A549 (cell line): ENCODE measurements around the gene FAM174C. TPM values are rescaled to one million over a fixed set of nuclear protein-coding genes. Genes with fewer than 3 reads are reported as not detected.

Source experiments
- ATAC-seq, 2 experiments: fragments of 200-7000 bp in 1 of 2; fragments of >200 bp in 1 of 2; cut with Nextera tagmentation in 1 of 2; cut with Tn5 transposase in 1 of 2; 3 replicates each; pipeline versions ENCODE4 v1.8.0 to v1.9.1; 2018 to 2020; ENCODE audit warnings: mild to moderate bottlenecking in 1 of 2, moderate library complexity in 1 of 2
- CTCF ChIA-PET: fragments of 300-600 bp; sonication (Branson Sonifier 250); formaldehyde crosslinking; extraction: SDS; loops from one replicate; lab custom pipeline; 2021; ENCODE audit warnings: antibody characterized with exemption, inconsistent platforms; lab: Yijun Ruan, JAX
- POLR2A ChIA-PET: fragments of 350-600 bp; formaldehyde crosslinking; extraction: SDS; loops from one replicate; lab custom pipeline; 2021; ENCODE audit warnings: antibody characterized with exemption, inconsistent platforms; lab: Yijun Ruan, JAX
- DNase-seq, 2 experiments: peaks; one replicate each; pipeline versions ENCODE4 v3.0.0 to v3.0.0-alpha.2; 2011 to 2016; ENCODE audit warnings: low read depth in 1 of 2, low spot score in 1 of 2
- FAIRE-seq: peaks from 2 replicates; lab custom pipeline; 2011; peaks lifted over from hg19 to GRCh38; lab: Jason Lieb, UNC
- H3K27ac ChIP-seq, 2 experiments: fragments of >200 bp; sonication (Bioruptor Twin); formaldehyde crosslinking; 3 replicates each; pipeline ENCODE4 v1.5.1; 2016 to 2017
- H3K4me1 ChIP-seq: fragments of >200 bp; sonication (Bioruptor Twin); formaldehyde crosslinking; 3 replicates; pipeline ENCODE4 v1.6.1; 2016
- H3K4me2 ChIP-seq: fragments of >200 bp; sonication (Bioruptor Twin); formaldehyde crosslinking; 3 replicates; pipeline ENCODE4 v1.6.1; 2016
- H3K4me3 ChIP-seq: fragments of >200 bp; sonication (Bioruptor Twin); formaldehyde crosslinking; 3 replicates; pipeline ENCODE4 v1.5.1; 2016
- H3K9me3 ChIP-seq: fragments of >200 bp; sonication (Bioruptor Twin); formaldehyde crosslinking; 3 replicates; pipeline ENCODE4 v1.6.1; 2016
- BHLHE40 ChIP-seq: IDR thresholded peaks from 2 replicates; pipeline ENCODE4 v1.6.1; 2012; ENCODE audit warnings: low read depth, low read length, inconsistent platforms
- CHD2 ChIP-seq: fragments of 150-350 bp; IDR thresholded peaks from 2 replicates; pipeline ENCODE4 v1.6.1; 2014; ENCODE audit warnings: low read length; ENCODE audit not compliant: partially characterized antibody
- ELK1 ChIP-seq: fragments of 150-350 bp; IDR thresholded peaks from 2 replicates; pipeline ENCODE4 v1.6.1; 2014; ENCODE audit warnings: low read depth, mild to moderate bottlenecking, low read length
- FOSL2 ChIP-seq, 2 experiments: fragments of 450-650 bp in 1 of 2; fragments of >200 bp in 1 of 2; sonication (Bioruptor Twin) in 1 of 2; formaldehyde crosslinking; IDR thresholded peaks; 2 replicates each; pipeline versions ENCODE4 v1.5.0 to v1.6.1; 2016 to 2020; ENCODE audit warnings: mild to moderate bottlenecking in 1 of 2, moderate library complexity in 1 of 2
- HOXA7 ChIP-seq: fragments of 250-450 bp; sonication (Bioruptor Pico); IDR thresholded peaks from 2 replicates; pipeline ENCODE4 v1.5.0; 2020; ENCODE audit warnings: mild to moderate bottlenecking, moderate library complexity
- JUN ChIP-seq, 2 experiments: fragments of >200 bp; sonication (Bioruptor Twin); formaldehyde crosslinking; IDR thresholded peaks; 2 replicates in 1 of 2; 3 replicates in 1 of 2; pipeline ENCODE4 v1.6.1; 2016 to 2017
- KDM1A ChIP-seq: fragments of 200-600 bp; sonication (generic); IDR thresholded peaks from 2 replicates; pipeline ENCODE4 v1.6.1; 2016; ENCODE audit warnings: low read depth, mild to moderate bottlenecking
- MYC ChIP-seq: IDR thresholded peaks from 2 replicates; pipeline ENCODE4 v1.6.1; 2012; ENCODE audit warnings: mild to moderate bottlenecking, inconsistent platforms, low read length, improper control_type of control experiment, borderline replicate concordance
- NFE2L2 ChIP-seq: fragments of 150-350 bp; conservative IDR thresholded peaks from 2 replicates; pipeline ENCODE4 v1.6.1; 2014; ENCODE audit warnings: low read length
- RAD21 ChIP-seq, 2 experiments: fragments of >200 bp in 1 of 2; sonication (Bioruptor Twin) in 1 of 2; formaldehyde crosslinking in 1 of 2; IDR thresholded peaks in 1 of 2; conservative IDR thresholded peaks in 1 of 2; 2 replicates in 1 of 2; 3 replicates in 1 of 2; pipeline ENCODE4 v1.6.1; 2012 to 2018; ENCODE audit warnings: inconsistent platforms in 1 of 2
- RARB ChIP-seq: fragments of 250-450 bp; sonication (Bioruptor Pico); IDR thresholded peaks from 2 replicates; pipeline ENCODE4 v1.8.0; 2021; ENCODE audit warnings: mild to moderate bottlenecking, moderate library complexity
- RNF2 ChIP-seq: fragments of 200-600 bp; sonication (generic); IDR thresholded peaks from 2 replicates; pipeline ENCODE4 v1.6.1; 2016; ENCODE audit warnings: low read depth, mild to moderate bottlenecking, antibody characterized with exemption, moderate library complexity, borderline replicate concordance
- SMC3 ChIP-seq: fragments of >200 bp; sonication (Bioruptor Twin); formaldehyde crosslinking; IDR thresholded peaks from 3 replicates; pipeline ENCODE4 v1.6.1; 2018; ENCODE audit warnings: inconsistent platforms
- SREBF2 ChIP-seq: fragments of 450-650 bp; IDR thresholded peaks from 2 replicates; pipeline ENCODE4 v1.6.1; 2014; ENCODE audit warnings: mild to moderate bottlenecking, moderate library complexity
- TFCP2L1 ChIP-seq: fragments of 250-450 bp; sonication (Bioruptor Pico); IDR thresholded peaks from 2 replicates; pipeline ENCODE4 v1.5.0; 2021; ENCODE audit warnings: mild to moderate bottlenecking
- WGBS: methylation state at CpG from one replicate; pipeline ENCODE4 v1.1.6; 2017; ENCODE audit errors: missing lambda C conversion rate; 5-methylcytosine and 5-hydroxymethylcytosine counted together
- polyA plus RNA-seq, 4 experiments: library from polyadenylated mRNA; depleted of rRNA in 3 of 4; stranded (reverse); fragments of >200 nt; fragmentation: RNase III in 1 of 4; extraction: RNeasy Plus Mini Kit Qiagen cat#74134 plus additional on column Dnase treatment in 1 of 4; gene quantifications; 2 replicates in 3 of 4; 3 replicates in 1 of 4; pipeline ENCODE4 v1.2.3, GENCODE V29; 2011 to 2017
- TF ChIP-seq, protein P1 (sequence below): fragments of 250-450 bp; sonication (Bioruptor Pico); IDR thresholded peaks from 2 replicates; pipeline ENCODE4 v1.5.0; 2021; ENCODE audit warnings: mild to moderate bottlenecking, moderate library complexity, borderline replicate concordance

FAM174C gene
- polyA plus RNA-seq, 2 of the 4 experiments (the other 2 are of a cell fraction) = 24.8 to 37.1 TPM

- FAIRE-seq (no peak), DNase-seq (no peak), ATAC-seq (no peak)
- ChIA-PET CTCF (interaction anchor here (0.7 to 5.3 kb wide), 2 partner anchors 20 to 28 kb away, joined by 3 to 39 read pairs; no protein-coding TSS in a partner anchor), POLR2A (interaction anchor here (0.6 to 0.8 kb wide), 2 partner anchors 20 to 172 kb away, joined by 4 to 6 read pairs; no protein-coding TSS in a partner anchor)
- Histone ChIP-seq H3K9me3 (no peaks in the 10 kb centered on the region), H3K27ac (no peak overlapping the region), H3K4me2 (no peak overlapping the region), H3K4me3 (no peak overlapping the region), H3K4me1 (peaks cover 55% of the 10 kb centered on the region)
- WGBS = 93% methylated on average over 33 of the region's 33 CpGs
- TF ChIP-seq JUN (IDR thresholded peaks at IDR 0.05) (0 out of 5 replicates have a peak, but pooled peaks of 1 of the 2 experiments have one; percentile 17), CHD2 (no peak), MYC (no peak)
These were observed 2.7 kb upstream of the FAM174C start for GRCh38 chr19:1272423-1273262.

GRCh38 chr19:1273263-1274041 is 1.9 kb upstream of the FAM174C start:
- no peak for FAIRE-seq
- Histone ChIP-seq H3K4me3 (no peak overlapping the region), H3K27ac (no peak overlapping the region)
- POLR2A ChIA-PET = interaction anchor here (0.6 to 0.8 kb wide), 2 partner anchors 21 to 171 kb away, joined by 4 to 6 read pairs; no protein-coding TSS in a partner anchor
- TF ChIP-seq, protein P1, sequence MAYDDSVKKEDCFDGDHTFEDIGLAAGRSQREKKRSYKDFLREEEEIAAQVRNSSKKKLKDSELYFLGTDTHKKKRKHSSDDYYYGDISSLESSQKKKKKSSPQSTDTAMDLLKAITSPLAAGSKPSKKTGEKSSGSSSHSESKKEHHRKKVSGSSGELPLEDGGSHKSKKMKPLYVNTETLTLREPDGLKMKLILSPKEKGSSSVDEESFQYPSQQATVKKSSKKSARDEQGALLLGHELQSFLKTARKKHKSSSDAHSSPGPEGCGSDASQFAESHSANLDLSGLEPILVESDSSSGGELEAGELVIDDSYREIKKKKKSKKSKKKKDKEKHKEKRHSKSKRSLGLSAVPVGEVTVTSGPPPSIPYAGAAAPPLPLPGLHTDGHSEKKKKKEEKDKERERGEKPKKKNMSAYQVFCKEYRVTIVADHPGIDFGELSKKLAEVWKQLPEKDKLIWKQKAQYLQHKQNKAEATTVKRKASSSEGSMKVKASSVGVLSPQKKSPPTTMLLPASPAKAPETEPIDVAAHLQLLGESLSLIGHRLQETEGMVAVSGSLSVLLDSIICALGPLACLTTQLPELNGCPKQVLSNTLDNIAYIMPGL (CRISPR knock-in tag) = no peak
- no peak for TF ChIP-seq SREBF2
- TF ChIP-seq HOXA7 (CRISPR knock-in tag) = no peak
- no peak for TF ChIP-seq FOSL2 (IDR thresholded peaks at IDR 0.05)
- TF ChIP-seq FOSL2 (CRISPR knock-in tag; IDR thresholded peaks at IDR 0.05) = no peak
- TF ChIP-seq NFE2L2 = no peak
- TF ChIP-seq, all 56 proteins: peak for 0
- H3K4me2 ChIP-seq = 0 out of 3 replicates have a peak overlapping the region, but pooled peaks have one; percentile 99
- 95% methylated on average over 18 of the region's 25 CpGs for WGBS
- H3K9me3 ChIP-seq = no peaks in the 10 kb centered on the region
- ATAC-seq (no peak), DNase-seq (no peak)
- CTCF ChIA-PET = interaction anchor here (5.3 kb wide), 1 partner anchor 29 kb away, joined by 39 read pairs; no protein-coding TSS in a partner anchor
- H3K4me1 ChIP-seq = peaks cover 47% of the 10 kb centered on the region

GRCh38 chr19:1274081-1274851 is 1.1 kb upstream of the FAM174C start:
- Histone ChIP-seq H3K4me2 (peak overlapping the region; percentile 99), H3K4me3 (peak overlapping the region; percentile 80), H3K27ac (peak overlapping the region; percentile 96 to 100; a peak in 5 of 6 replicates), H3K9me3 (no peaks in the 10 kb centered on the region), H3K4me1 (peaks cover 43% of the 10 kb centered on the region)
- ATAC-seq = no peak
- POLR2A ChIA-PET = no interaction called here
- no peak for FAIRE-seq
- TF ChIP-seq RNF2 (no peak), RAD21 (conservative IDR thresholded peaks at IDR 0.05 in 1 of 2, IDR thresholded peaks at IDR 0.05 in 1 of 2) (no peak), KDM1A (no peak), TFCP2L1 (CRISPR knock-in tag) (no peak), BHLHE40 (no peak), ELK1 (no peak), RARB (CRISPR knock-in tag) (no peak), SMC3 (no peak)
- CTCF ChIA-PET = interaction anchor here (1.6 to 5.3 kb wide), 2 partner anchors 30 to 171 kb away, joined by 3 to 39 read pairs; no protein-coding TSS in a partner anchor
- DNase-seq = no peak
- 85% methylated on average over 20 of the region's 46 CpGs for WGBS
